OCI-LY7 (cell line): ENCODE measurements around the gene PRRX1. TPM values are rescaled to one million over a fixed set of nuclear protein-coding genes. Genes with fewer than 3 reads are reported as not detected.
A peak's percentile ranks its signal among the peaks of the same experiment; 100 is the strongest.

Source experiments
- BruUV-seq: library from RNA; stranded (reverse); fragments of 400-500 nt; replicated peaks from 2 replicates; lab custom pipeline; 2021; lab: Mats Ljungman, UMichigan
- CTCF ChIA-PET: fragments of 300-600 bp; sonication (Branson Sonifier 250); formaldehyde crosslinking; loops from one replicate; lab custom pipeline; 2022; ENCODE audit warnings: antibody characterized with exemption; ENCODE audit not compliant: unreplicated experiment; lab: Charles Lee
- POLR2A ChIA-PET: fragments of 300-600 bp; sonication (Branson Sonifier 250); formaldehyde crosslinking; loops from one replicate; lab custom pipeline; 2022; ENCODE audit warnings: antibody characterized with exemption; lab: Charles Lee
- DNase-seq: peaks from one replicate; pipeline ENCODE4 v3.0.0-alpha.2; 2015; ENCODE audit warnings: low spot score
- H2AFZ ChIP-seq: fragments of 200-600 bp; sonication (generic), shearing (Covaris generic); 2 replicates; pipeline ENCODE4 v1.6.1; 2014; ENCODE audit warnings: mild to moderate bottlenecking, antibody characterized with exemption, low read length, moderate library complexity
- H3K27ac ChIP-seq: fragments of 200-600 bp; sonication (generic); 2 replicates; pipeline ENCODE4 v1.5.1; 2014; ENCODE audit warnings: mixed run types, low read depth, mild to moderate bottlenecking, moderate library complexity, low read length, inconsistent platforms; ENCODE audit not compliant: poor library complexity, severe bottlenecking
- H3K36me3 ChIP-seq: fragments of 200-600 bp; sonication (generic); 2 replicates; pipeline ENCODE4 v1.6.1; 2014; ENCODE audit warnings: mild to moderate bottlenecking, antibody characterized with exemption, low read length, moderate library complexity, mixed read lengths; ENCODE audit not compliant: insufficient read depth
- H3K4me1 ChIP-seq: fragments of 200-600 bp; sonication (generic); 2 replicates; pipeline ENCODE4 v1.5.1; 2014; ENCODE audit warnings: mild to moderate bottlenecking, low read length; ENCODE audit not compliant: insufficient read depth, poor library complexity, severe bottlenecking
- H3K4me2 ChIP-seq: fragments of 200-600 bp; sonication (generic); 2 replicates; pipeline ENCODE4 v1.6.1; 2014; ENCODE audit warnings: mild to moderate bottlenecking, low read length
- H3K4me3 ChIP-seq: fragments of 200-600 bp; sonication (generic); 2 replicates; pipeline ENCODE4 v1.5.1; 2014; ENCODE audit warnings: mild to moderate bottlenecking, low read depth, low read length; ENCODE audit not compliant: poor library complexity, severe bottlenecking
- H3K79me2 ChIP-seq: fragments of 200-600 bp; sonication (generic); 2 replicates; pipeline ENCODE4 v1.6.1; 2016; ENCODE audit warnings: low read depth, mild to moderate bottlenecking, low read length, moderate library complexity, mixed read lengths; ENCODE audit not compliant: insufficient read depth
- H3K9me2 ChIP-seq: fragments of 200-600 bp; sonication (generic); 2 replicates; pipeline ENCODE4 v1.6.1; 2016; ENCODE audit warnings: mild to moderate bottlenecking, low read length, mixed read lengths; ENCODE audit not compliant: insufficient read depth
- H3K9me3 ChIP-seq: fragments of 200-600 bp; sonication (generic); 2 replicates; pipeline ENCODE4 v1.6.1; 2014; ENCODE audit warnings: mild to moderate bottlenecking, mixed run types, low read length, mixed read lengths
- H4K20me1 ChIP-seq: fragments of 200-600 bp; sonication (generic); 2 replicates; pipeline ENCODE4 v1.6.1; 2014; ENCODE audit warnings: mild to moderate bottlenecking, antibody characterized with exemption, low read length, moderate library complexity, mixed read lengths; ENCODE audit not compliant: insufficient read depth
- CTCF ChIP-seq: fragments of 200-600 bp; sonication (generic); conservative IDR thresholded peaks from 2 replicates; pipeline ENCODE4 v1.5.1; 2014; ENCODE audit warnings: mild to moderate bottlenecking, antibody characterized with exemption, low read length, moderate library complexity, mixed read lengths
- EZH2phosphoT487 ChIP-seq: fragments of 200-600 bp; sonication (generic); IDR thresholded peaks from 2 replicates; pipeline ENCODE4 v1.6.1; 2018; ENCODE audit warnings: low read depth, borderline replicate concordance, mild to moderate bottlenecking, mixed run types, antibody characterized with exemption, low read length, moderate library complexity, mixed read lengths
- intact Hi-C: fragments of 100-400 bp; cut with micrococcal nuclease; formaldehyde crosslinking; loops from one replicate; pipeline ENCODE4 v1.10.0; 2022; ENCODE audit not compliant: unreplicated experiment
- total RNA-seq, 2 experiments: library from RNA; depleted of rRNA in 1 of 2; stranded (reverse); fragments of >200 nt in 1 of 2; shearing (Covaris generic) in 1 of 2; gene quantifications; 2 replicates each; pipeline ENCODE4 v1.2.3, GENCODE V29; 2014 to 2022

The PRRX1 gene
- total RNA-seq, 2 experiments from 2014 or later: not detected

- Histone ChIP-seq H3K9me2 (no peaks in the 10 kb centered on the region), H2AFZ (no peak overlapping the region), H3K9me3 (no peaks in the 10 kb centered on the region), H3K4me3 (no peak overlapping the region), H3K27ac (no peak overlapping the region), H4K20me1 (no peaks in the 10 kb centered on the region), H3K4me1 (no peaks in the 10 kb centered on the region), H3K4me2 (no peak overlapping the region), H3K79me2 (no peaks in the 10 kb centered on the region), H3K36me3 (no peaks in the 10 kb centered on the region)
- no peak for DNase-seq
- TF ChIP-seq EZH2phosphoT487 (no peak), CTCF (0 out of 2 replicates have a peak, but pooled peaks have one; percentile 24)
- intact Hi-C loops: no loop called here
- ChIA-PET POLR2A (no interaction called here), CTCF (no interaction called here)
- BruUV-seq: no TSS peak
Measured at GRCh38 chr1:170670802-170671628, 7.1 kb downstream of the PRRX1 start.

- intact Hi-C loops: no loop called here
- Histone ChIP-seq H3K9me3 (no peaks in the 10 kb centered on the region), H3K27ac (no peak overlapping the region), H3K4me3 (no peak overlapping the region), H4K20me1 (no peaks in the 10 kb centered on the region), H3K9me2 (no peaks in the 10 kb centered on the region), H3K4me1 (no peaks in the 10 kb centered on the region), H3K36me3 (no peaks in the 10 kb centered on the region), H2AFZ (no peak overlapping the region), H3K79me2 (no peaks in the 10 kb centered on the region), H3K4me2 (no peak overlapping the region)
- POLR2A ChIA-PET: no interaction called here
- TF ChIP-seq EZH2phosphoT487: no peak
- TF ChIP-seq CTCF: no peak
- no peak for DNase-seq
- no TSS peak for BruUV-seq
- CTCF ChIA-PET: no interaction called here
Measured at GRCh38 chr1:170671629-170671963, 7.7 kb downstream of the PRRX1 start.

- no TSS peak for BruUV-seq
- ChIA-PET CTCF (no interaction called here), POLR2A (no interaction called here)
- Histone ChIP-seq H3K27ac (no peak overlapping the region), H4K20me1 (no peaks in the 10 kb centered on the region), H3K4me1 (no peaks in the 10 kb centered on the region), H2AFZ (no peak overlapping the region), H3K36me3 (no peaks in the 10 kb centered on the region), H3K9me3 (no peaks in the 10 kb centered on the region), H3K4me2 (no peak overlapping the region), H3K79me2 (no peaks in the 10 kb centered on the region), H3K9me2 (no peaks in the 10 kb centered on the region), H3K4me3 (no peak overlapping the region)
- no peak for DNase-seq
- no peak for TF ChIP-seq EZH2phosphoT487
- TF ChIP-seq CTCF: no peak
- intact Hi-C loops: no loop called here
Measured at GRCh38 chr1:170672316-170672715, 8.4 kb downstream of the PRRX1 start.
